ENCODE data around the gene CCDC179. TPM values are rescaled to one million over a fixed set of nuclear protein-coding genes. Genes with fewer than 3 reads are reported as not detected.

Gene CCDC179
- total and polyA plus RNA-seq, 2 of the 13 experiments (the other 11 are each of a cell fraction or from before 2014, with no cell fraction given), result not detected

DNA sequence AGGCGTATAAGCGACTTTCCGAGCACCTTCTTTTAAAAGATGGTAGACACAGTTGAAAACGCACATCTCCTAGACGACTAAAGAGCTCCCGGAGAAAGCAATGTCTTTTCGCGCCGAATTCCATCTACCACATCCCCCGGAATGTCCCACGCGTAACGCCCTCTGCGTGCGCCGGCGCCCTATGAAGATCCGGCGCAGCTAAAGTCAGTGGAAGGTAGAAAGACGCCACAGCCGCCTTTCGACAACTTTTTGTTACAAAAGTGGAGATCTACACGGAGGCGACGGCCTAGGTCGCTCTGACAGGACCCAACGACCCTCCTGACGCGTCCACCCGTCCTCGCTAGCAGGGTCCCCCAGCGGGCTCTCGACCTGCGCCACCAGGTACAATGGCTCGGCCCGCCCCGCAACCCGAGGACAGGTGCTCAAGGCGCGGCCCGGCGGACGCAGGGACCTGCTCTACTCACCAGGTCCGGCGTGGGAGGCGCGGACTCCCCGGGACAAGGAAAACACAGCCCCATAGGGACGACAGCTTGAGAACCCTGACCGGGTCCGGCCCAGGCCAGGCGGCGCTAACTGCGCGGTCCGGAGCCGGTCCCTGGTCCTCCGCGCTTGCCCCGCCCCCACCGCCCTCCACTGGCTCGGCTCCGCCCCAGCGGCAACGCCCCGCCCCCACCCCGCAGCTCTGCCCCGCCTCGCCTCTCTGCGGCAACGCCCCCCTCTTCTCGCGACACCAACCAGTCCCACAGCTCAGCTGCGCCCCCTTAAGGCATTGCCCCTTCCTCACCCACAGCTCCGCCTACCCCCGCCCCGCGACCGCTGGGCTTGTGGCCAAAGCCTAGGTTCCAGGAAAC, 30.8 kb downstream of the CCDC179 start, which contains the start of gene SVIP (continued):
- TF ChIP-seq DZIP1 (CRISPR knock-in tag; IDR thresholded peaks at IDR 0.05) (peak; percentile 16; the same call in 1 of the 2 replicates), YEATS4 (CRISPR knock-in tag; IDR thresholded peaks at IDR 0.05; ENCODE audit: borderline replicate concordance) (peak; percentile 41; the same call in 1 of the 2 replicates), GTF3A (CRISPR knock-in tag; conservative IDR thresholded peaks at IDR 0.05) (no peak), ZNF317 (CRISPR knock-in tag; IDR thresholded peaks at IDR 0.05) (0 out of 2 replicates have a peak, but pooled peaks have one; percentile 25), CHD4 (IDR thresholded peaks at IDR 0.05; ENCODE audit: borderline replicate concordance, low read length) (no peak), EEA1 (CRISPR knock-in tag; IDR thresholded peaks at IDR 0.05; ENCODE audit: borderline replicate concordance) (peak; percentile 33; the same call in 1 of the 2 replicates), SIN3A (IDR thresholded peaks at IDR 0.05; ENCODE audit: borderline replicate concordance, low read depth, low read length) (peak; percentile 57; the same call in 1 of the 2 replicates), IKZF4 (CRISPR knock-in tag; IDR thresholded peaks at IDR 0.05; ENCODE audit: borderline replicate concordance, low read depth, not compliant biosample characterization) (no peak), KLF11 (CRISPR knock-in tag; IDR thresholded peaks at IDR 0.05) (no peak), RCOR2 (CRISPR knock-in tag; IDR thresholded peaks at IDR 0.05) (0 out of 2 replicates have a peak, but pooled peaks have one; percentile 41), FLYWCH1 (CRISPR knock-in tag; IDR thresholded peaks at IDR 0.05) (no peak), ZBTB7B (CRISPR knock-in tag; IDR thresholded peaks at IDR 0.05) (0 out of 2 replicates have a peak, but pooled peaks have one; percentile 22), ZNF772 (CRISPR knock-in tag; IDR thresholded peaks at IDR 0.05) (peak; percentile 73), SNAPC2 (CRISPR knock-in tag; IDR thresholded peaks at IDR 0.05) (no peak), PHF20 (CRISPR knock-in tag; IDR thresholded peaks at IDR 0.05) (0 out of 2 replicates have a peak, but pooled peaks have one; percentile 24), SNRNP70 (IDR thresholded peaks at IDR 0.05; ENCODE audit: low read depth, low read length) (no peak), ZMYM4 (CRISPR knock-in tag; IDR thresholded peaks at IDR 0.05) (peak; percentile 98), RXRA (CRISPR knock-in tag; IDR thresholded peaks at IDR 0.05) (peak; percentile 46; the same call in 1 of the 2 replicates)
- TF ChIP-seq, protein P1, sequence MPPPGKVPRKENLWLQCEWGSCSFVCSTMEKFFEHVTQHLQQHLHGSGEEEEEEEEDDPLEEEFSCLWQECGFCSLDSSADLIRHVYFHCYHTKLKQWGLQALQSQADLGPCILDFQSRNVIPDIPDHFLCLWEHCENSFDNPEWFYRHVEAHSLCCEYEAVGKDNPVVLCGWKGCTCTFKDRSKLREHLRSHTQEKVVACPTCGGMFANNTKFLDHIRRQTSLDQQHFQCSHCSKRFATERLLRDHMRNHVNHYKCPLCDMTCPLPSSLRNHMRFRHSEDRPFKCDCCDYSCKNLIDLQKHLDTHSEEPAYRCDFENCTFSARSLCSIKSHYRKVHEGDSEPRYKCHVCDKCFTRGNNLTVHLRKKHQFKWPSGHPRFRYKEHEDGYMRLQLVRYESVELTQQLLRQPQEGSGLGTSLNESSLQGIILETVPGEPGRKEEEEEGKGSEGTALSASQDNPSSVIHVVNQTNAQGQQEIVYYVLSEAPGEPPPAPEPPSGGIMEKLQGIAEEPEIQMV (CRISPR knock-in tag; IDR thresholded peaks at IDR 0.05; ENCODE audit: low read depth), result peak; percentile 96
- TF ChIP-seq, protein P2, sequence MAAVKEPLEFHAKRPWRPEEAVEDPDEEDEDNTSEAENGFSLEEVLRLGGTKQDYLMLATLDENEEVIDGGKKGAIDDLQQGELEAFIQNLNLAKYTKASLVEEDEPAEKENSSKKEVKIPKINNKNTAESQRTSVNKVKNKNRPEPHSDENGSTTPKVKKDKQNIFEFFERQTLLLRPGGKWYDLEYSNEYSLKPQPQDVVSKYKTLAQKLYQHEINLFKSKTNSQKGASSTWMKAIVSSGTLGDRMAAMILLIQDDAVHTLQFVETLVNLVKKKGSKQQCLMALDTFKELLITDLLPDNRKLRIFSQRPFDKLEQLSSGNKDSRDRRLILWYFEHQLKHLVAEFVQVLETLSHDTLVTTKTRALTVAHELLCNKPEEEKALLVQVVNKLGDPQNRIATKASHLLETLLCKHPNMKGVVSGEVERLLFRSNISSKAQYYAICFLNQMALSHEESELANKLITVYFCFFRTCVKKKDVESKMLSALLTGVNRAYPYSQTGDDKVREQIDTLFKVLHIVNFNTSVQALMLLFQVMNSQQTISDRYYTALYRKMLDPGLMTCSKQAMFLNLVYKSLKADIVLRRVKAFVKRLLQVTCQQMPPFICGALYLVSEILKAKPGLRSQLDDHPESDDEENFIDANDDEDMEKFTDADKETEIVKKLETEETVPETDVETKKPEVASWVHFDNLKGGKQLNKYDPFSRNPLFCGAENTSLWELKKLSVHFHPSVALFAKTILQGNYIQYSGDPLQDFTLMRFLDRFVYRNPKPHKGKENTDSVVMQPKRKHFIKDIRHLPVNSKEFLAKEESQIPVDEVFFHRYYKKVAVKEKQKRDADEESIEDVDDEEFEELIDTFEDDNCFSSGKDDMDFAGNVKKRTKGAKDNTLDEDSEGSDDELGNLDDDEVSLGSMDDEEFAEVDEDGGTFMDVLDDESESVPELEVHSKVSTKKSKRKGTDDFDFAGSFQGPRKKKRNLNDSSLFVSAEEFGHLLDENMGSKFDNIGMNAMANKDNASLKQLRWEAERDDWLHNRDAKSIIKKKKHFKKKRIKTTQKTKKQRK (IDR thresholded peaks at IDR 0.05; ENCODE audit: low read length), result no peak
- TF ChIP-seq, protein P3, sequence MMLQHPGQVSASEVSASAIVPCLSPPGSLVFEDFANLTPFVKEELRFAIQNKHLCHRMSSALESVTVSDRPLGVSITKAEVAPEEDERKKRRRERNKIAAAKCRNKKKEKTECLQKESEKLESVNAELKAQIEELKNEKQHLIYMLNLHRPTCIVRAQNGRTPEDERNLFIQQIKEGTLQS (CRISPR knock-in tag; IDR thresholded peaks at IDR 0.05), result 0 out of 2 replicates have a peak, but pooled peaks have one; percentile 15
